ENCODE measurements around the gene PGM3.

The PGM3 gene

DNA sequence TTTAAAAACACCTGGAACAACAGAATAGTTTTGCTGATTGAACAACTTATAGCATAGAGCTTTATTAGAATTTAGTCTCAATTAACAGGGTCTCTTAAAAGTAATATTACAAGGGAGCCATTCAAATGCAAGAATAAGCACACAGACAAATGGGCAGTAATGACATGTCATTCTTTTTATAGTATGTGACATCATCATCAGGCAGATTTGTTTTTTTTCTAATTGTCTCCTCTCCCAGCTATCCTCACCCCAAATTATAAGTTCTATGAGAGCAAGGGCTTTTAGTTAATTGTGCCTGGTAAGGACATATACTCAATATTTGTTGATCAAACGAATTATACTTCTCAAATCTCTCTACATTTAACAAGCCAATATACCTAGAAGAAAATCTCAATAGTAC, 11.0 kb downstream of the PGM3 start:
- no peak for DNase-seq (ENCODE audit: low spot score)

DNA sequence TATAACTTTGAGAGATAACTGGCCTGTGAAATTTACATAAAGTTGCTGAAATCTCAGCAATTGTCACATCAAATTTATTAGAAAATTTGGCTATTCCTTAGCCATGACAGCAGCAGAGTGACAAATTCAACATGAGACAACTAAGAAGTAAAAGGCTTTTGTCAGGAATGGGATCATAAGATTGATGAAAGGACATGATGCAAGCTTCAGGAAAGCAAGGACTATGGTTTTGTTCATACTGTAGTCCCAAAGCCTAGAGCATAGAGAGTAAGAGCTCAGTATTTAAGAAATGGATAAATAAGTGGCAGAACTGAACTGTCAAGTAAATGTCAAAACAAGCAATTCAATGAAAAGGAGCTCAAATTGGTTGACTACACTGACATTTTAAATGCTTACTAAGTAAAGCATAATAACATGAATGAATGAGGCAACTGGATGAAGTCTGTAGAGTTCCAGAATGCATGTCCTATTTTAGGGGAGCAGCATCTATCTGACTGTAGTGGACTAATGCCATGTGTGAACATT, 12.6 kb downstream of the PGM3 start:
- no peak for DNase-seq (ENCODE audit: low spot score)

DNA sequence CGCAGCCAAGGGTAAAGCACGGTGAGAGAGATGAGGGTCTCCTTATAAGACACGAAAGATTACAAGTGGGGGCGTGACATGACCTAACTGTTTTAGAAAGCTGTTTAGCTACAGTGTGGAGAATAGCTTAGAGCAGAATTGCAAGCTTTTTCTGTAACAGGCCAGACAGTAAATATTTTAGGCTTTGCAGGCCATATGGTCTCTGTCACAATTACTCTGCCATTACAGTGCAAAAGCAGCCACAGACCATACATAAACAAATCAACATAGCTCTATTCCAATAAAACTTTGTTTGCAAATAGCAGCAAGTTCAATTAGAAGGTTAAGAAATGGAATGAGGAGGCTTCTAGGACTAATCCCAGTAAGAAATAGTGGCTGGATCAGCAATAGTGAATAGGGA, 16.8 kb downstream of the PGM3 start:
- no peak for DNase-seq (ENCODE audit: low spot score)

DNA sequence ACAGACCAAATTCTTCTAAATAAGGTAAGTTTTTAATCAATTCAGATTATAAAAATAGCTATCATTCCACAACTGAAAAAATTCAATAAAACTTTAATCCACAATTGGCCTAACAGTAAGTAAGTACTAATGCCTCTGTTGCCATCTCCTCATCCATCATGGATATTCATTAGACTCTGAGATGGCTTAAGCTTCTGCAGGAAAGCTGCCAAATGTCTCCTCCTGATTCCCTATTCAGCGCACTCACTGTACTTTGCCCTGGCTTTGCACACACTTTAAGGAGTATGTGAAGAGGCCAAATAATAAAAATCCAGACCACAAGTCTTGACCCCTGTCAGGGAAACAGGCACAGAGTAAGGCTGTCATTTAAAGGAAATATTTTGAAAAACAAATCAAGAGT, 23.6 kb downstream of the PGM3 start:
- DNase-seq (ENCODE audit: low spot score), result peak; percentile 67

DNA sequence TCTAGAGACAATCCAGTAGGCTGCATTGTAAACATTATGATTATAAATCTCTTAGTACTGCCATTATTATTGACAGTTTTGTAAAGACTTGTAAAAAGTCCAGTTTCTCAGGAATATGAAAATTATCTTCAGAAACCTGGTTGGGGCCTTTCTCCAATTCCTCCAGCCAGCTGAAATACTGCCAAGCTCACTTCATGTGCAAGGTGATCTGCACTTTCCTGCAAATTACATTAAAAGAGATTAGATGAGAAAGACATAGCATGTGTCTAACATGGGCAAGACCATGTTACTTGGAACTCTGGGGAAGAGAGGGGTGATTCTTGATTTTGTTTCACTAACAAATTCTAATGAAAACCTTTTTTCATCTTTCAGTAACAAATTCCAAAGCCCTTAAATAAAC, 24.0 kb downstream of the PGM3 start:
- peak; percentile 63 for DNase-seq (ENCODE audit: low spot score)

DNA sequence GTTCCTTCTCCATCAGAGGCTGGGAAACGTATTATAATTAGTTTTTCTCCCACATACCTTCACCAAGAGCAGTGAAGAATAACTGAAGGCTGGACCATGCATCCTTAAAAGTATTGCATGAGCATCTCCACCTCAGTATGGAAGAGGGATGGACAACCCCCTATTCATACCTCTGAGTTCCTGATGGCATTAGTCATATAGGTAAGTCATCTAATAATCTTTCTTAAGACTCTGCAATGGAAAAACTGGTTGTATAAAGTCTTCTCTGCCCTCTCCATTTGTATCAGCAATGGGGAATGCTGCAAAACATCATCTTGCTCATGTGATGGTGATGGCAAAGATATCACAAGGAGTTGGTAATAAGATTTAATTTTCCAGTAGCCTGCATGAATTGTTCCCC, 24.5 kb downstream of the PGM3 start:
- no peak for DNase-seq (ENCODE audit: low spot score)

DNA sequence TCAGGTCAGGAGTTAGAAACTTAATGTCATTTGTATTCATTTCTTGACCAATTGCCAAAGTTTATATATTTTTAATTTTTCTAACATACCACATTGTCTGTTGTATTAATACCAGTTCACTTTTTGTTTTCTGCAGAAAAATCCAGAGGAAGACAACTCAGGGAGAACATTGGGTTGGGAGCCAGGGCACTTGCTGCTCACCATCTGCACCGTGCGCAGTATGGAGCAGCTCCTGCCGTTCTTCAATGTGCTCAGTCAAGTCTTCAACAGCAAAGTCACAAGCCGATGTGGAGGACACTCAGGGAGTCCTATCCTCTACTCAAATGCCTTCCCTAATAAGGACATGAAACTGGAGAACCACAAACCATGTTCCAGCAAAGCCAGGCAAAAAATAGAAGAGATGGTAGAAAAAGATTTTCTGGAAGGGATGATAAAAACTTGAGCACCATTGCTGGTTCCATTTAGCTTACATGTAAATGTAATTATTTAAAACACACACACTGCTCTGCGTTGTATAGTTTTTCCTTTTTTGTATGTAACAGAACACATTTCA, 25.3 kb downstream of the PGM3 start:
- peak; percentile 90 for DNase-seq (ENCODE audit: low spot score)

DNA sequence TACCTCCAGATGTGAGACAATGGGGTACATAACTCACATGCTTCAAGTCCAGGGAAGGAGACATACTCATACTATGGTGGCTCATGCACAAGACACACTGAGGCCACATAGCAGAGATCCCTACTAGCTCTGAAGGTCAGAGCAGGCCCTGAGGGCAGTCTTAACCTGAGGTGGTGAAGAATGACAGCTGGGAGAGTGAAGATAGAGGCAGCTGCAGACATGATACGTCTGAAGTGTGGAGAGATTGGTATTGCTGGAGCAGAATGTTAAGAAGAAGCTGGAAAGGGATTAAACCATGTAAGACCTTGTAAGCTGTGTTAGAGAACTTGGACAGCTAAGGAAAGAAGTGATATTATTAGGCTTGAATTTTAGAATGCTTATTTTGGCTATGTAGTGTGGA, 32.9 kb downstream of the PGM3 start:
- DNase-seq (ENCODE audit: low spot score), result no peak

DNA sequence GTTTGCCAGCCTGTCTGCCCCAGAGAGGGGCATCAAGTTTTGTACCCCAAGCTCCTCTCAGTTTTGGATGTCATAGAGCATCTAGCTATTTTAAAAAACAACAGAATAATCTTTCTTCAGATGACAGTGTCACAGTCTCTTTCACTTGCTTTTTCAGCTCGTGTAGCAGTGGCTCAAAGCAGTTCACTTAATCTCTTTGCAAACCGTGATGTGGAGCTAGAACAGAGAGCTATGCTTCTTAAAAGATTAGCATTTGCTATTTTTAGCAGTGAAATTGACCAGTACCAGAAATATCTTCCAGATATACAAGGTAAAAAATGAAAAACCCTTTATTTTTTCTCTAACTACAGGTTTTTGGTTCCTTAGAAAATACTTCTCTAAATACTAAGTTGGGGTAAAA, 37.3 kb downstream of the PGM3 start:
- no peak for DNase-seq (ENCODE audit: low spot score)

DNA sequence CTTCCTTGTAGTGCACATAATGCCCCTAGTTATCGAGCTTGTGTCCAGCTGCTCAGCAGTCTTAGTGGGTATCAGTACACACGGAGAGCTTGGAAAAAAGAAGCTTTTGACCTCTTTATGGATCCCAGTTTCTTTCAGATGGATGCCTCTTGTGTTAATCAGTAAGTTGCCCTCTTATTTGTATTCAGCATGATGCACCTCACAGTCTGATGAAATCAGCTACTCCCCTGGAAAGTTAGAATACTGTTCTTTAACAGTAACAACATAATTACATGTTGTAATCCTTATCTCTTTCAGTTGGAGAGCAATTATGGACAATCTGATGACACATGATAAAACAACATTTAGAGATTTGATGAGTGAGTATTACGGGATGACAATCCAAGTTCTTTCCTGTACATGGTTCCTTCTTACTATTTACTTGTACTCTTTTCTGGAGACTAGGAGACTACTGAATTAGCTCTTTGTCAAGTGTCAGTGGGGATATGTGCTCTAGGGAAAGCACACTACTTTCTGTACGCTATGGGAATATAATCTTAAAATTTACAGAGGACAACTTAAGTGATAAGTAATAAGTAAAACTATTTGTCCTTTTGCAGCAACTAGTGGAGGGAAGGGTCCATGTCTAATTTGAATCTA, 39.1 kb downstream of the PGM3 start:
- DNase-seq (ENCODE audit: low spot score), result no peak

DNA sequence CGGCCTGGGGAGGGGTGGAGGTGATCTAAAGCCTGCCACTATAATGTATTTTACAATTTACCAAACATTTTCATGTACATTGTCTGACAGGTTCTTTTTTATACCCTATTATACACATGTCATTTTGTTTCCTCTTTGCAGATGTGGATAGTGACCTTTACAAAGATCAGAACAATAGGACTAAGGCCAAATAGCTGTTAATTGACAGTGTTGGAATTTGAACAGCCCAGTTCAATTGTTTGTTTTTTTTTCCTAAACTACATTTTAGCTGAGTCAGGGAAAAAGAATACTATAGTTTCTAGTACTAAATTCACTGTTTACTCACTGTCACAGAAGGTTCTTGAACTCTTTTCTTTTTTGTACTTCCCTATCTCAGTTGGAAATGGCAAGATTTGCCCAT, 40.2 kb downstream of the PGM3 start:
- no peak for DNase-seq (ENCODE audit: low spot score)

DNA sequence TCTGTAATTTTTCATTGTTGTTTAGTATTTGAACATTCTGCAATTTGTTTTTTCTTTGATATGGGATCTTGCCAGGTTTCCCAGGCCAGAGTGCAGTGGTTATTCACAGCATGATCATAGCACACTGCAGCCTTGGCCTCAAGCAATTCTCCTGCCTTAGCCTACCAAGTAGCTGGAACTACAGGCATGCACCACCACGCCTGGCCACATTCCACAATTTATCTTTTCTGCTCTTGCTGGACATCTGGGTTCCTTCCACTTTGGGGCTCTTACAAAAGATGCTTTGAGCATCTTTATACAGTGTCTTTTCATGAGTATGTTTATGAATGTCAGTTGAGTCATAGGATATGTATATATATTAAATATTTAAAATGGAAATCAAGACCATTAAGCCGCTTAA, 42.0 kb downstream of the PGM3 start:
- no peak for DNase-seq (ENCODE audit: low spot score)

DNA sequence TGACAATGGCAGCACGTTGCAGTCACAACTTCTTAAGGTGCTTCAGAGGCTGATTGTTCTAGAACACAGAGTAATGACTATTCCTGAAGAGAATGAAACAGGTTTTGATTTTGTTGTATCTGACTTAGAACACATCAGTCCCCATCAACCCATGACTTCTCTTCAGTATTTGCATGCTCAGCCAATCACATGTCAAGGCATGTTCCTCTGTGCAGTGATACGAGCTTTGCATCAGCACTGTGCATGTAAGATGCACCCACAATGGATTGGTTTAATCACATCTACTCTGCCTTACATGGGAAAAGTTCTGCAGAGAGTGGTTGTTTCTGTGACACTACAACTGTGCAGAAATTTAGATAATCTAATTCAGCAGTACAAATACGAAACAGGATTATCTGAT, 54.3 kb downstream of the PGM3 start:
- DNase-seq (ENCODE audit: low spot score), result no peak

DNA sequence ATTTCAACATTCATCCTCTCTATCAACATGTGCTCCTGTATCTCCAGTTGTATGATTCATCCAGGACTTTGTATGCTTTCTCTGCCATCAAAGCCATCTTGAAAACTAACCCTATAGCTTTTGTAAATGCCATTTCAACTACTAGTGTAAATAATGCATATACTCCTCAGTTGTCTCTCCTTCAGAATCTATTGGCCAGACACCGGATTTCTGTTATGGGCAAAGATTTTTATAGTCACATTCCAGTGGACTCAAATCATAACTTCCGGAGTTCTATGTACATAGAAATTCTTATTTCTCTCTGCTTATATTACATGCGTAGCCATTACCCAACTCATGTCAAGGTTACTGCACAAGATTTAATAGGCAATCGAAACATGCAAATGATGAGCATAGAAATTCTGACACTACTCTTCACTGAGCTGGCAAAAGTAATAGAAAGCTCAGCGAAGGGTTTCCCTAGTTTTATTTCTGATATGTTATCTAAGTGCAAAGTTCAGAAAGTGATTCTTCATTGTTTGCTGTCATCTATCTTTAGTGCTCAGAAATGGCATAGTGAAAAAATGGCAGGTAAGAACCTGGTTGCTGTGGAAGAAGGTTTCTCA, 54.8 kb downstream of the PGM3 start:
- DNase-seq (ENCODE audit: low spot score), result no peak

DNA sequence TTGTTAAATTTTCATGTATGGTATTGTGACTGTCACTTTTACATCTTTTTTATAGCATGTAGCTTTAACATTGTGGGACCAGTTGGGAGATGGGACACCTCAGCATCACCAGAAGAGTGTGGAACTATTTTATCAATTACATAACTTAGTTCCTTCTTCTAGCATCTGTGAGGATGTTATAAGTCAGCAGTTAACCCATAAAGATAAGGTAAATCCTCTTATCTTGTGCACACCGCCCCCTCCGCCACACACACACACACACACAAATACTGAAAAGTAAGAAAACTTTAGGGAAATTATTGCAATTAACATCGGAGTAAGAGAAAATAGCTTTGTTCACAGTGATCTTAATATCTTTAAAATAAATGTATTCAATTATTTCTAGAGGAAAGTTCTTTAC, 60.9 kb downstream of the PGM3 start:
- DNase-seq (ENCODE audit: low spot score), result no peak

DNA sequence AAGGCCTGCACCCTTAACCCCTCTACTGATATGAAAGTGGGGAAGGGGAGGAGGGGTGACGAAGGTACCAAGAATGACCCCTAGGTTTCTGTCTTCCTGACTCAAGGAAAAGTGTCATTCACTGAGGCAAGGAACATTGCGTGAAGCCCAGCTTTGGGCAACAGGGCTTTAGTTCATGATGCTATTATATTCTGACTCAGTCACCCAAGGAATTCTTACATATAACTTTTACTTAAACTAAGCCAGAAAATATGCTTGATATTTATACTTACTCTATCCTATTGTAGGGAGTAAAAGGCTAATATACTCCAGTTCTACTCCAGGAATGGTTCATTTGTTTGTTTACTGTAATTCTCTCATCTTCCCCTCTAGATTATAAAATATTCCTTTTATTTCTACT, 65.1 kb downstream of the PGM3 start:
- no peak for DNase-seq (ENCODE audit: low spot score)

DNA sequence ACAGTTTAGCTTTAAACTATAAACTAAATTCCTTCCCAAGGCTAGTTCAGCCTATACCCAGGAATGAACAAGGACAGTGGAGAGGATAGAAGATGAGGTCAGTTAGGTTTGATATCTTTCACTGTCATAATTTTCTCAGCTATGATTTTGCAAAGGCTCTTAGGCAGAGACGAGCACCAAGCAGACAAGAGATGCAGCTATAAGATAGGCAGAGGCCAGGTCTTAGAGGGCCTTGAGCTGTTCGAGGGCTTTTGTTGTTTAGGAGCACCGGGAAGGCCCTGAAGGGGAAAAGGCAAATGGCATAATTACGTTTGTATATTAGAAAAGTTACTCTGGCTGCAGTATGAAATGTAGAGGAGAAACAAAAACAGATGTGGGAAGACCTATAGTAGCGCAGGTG, 65.8 kb downstream of the PGM3 start:
- DNase-seq (ENCODE audit: low spot score), result no peak

DNA sequence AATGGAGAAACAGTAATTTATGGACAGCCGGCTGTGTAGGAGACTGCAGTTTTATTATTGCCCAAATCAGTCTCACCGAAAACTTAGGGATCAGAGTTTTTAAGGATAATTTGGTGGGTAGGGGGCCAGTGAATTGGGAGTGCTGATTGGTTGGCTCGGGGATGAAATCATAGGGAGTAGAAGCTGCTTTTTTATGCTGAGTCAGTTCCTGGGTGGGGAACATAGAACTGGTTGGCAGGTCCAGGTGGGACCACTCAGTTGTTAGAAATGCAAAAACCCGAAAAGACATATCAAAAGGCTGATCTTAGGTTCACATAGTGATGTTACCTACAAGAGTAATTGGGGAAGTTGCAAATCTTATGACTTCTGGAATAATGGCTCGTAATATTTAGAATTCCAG, 66.3 kb downstream of the PGM3 start:
- no peak for DNase-seq (ENCODE audit: low spot score)

DNA sequence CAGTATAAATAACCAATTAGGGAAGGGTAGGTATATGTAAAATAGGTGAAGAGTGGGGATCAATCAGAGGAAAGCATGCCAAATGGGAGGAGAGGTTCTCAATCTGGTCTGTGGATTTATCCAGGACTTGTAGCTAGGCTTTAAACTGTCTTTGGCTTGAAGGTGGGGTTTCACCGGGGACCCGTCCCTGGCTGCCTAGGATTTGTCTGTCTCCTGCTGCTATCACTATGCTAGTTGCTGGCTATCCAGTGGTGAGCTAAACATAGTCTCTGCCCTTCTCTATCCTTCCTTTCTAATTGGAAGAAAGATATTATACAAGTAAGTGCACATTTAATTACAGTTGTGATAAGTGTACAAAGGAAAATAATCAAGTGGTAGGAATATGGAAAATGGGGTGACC, 66.8 kb downstream of the PGM3 start:
- DNase-seq (ENCODE audit: low spot score), result no peak

DNA sequence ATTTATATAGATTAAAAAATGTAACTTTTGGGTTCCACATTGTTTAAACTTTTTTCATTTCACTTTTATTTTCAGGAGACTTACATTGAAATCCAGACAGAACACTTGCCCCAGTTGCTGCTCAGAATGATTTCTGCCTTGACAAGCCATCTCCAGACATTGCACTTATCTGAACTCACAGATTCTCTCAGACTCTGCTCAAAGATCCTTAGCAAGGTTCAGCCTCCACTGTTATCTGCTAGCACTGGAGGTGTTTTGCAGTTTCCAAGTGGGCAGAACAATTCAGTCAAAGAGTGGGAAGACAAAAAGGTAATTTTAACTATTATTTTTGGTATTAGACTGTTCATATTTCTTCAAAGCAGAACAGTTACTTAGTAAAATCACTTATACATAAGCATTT, 67.6 kb downstream of the PGM3 start:
- no peak for DNase-seq (ENCODE audit: low spot score)

DNA sequence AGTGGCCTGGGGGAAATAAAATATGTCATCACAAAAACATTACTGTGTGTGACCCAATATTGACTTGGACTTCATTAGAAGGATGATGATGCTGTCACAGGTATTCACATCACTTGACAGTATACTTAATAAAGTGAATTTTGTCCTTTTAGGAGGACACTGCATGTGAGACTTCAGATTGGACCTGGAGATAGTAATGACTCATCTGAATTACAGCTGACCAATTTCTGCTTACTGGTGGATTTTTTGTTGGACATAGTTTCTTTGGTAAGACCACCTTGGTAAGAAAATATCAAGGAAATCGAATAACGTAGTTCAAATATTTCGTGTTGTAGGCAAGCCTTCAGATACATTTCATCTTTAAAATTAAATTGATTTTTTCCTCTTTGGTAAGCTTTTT, 68.5 kb downstream of the PGM3 start:
- DNase-seq (ENCODE audit: low spot score), result no peak

DNA sequence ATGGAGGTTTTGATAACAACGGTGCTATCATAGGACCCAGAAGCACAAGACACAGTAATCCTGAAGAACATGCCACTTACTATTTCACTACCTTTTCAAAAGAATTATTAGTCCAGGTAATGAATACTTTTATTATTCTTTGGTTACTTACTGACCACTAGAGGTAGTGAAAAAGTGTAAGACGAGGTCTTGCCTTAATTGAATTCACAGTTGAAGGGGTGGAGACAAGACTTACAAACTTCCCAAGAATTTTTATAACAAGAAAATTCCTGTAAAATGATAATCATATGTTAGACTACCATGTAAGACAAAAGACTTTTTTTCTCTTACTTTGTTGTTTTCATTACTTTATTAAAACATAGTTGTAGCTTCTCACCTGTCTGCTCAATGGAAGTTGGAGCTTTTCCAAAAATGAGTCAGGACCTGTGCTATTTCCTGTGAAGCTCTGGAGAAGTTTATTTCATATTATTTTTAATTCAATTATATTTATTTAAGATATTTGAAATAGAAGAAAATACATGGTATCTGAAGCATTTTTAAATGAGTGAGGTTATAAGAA, 73.2 kb downstream of the PGM3 start:
- no peak for DNase-seq (ENCODE audit: low spot score)

DNA sequence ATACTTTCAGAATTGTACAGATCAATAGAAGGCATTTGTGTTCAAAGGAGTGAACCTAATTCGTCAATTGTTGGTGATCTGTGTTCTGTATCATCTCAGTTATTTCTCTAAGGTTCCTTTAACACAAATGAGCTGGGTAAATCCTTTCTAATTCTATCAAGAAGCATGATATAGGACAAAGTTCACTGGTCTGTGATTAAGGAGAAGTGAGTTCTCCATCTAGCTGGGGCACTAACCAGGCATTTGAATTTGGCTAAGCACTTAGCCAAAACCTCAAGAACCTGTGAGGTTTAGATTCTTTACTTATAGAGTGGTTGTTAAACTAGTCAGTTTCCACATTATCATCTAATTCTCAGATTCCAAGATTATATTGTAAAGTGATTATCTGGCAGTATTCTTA, 75.3 kb downstream of the PGM3 start:
- no peak for DNase-seq (ENCODE audit: low spot score)

Measured in cerebellar cortex (tissue), 1 donor.